GM13976 (cell line): Measurements from ENCODE around the gene MAU2.
"Not testable (repeated sequence)": the region's sequence is repeated elsewhere in the genome, so short reads cannot be mapped to it uniquely, and the experiment has no call there.

Experiments used
- DNase-seq: peaks from one replicate; pipeline ENCODE4 v3.0.0; 2012; ENCODE audit warnings: low spot score
- CTCF ChIP-seq: IDR thresholded peaks from 2 replicates; pipeline ENCODE4 v1.5.1; 2012; ENCODE audit warnings: borderline replicate concordance, mild to moderate bottlenecking; ENCODE audit not compliant: insufficient read depth; ENCODE audit errors: extremely low read depth, missing control alignments, control extremely low read depth
- in situ Hi-C: fragments of 300-500 bp; cut with MboI; formaldehyde crosslinking; loops from one replicate; pipeline ENCODE4 v1.12.0; 2022; ENCODE audit warnings: low sequenced_read_pairs, mixed read lengths, inconsistent platforms; ENCODE audit not compliant: unreplicated experiment

Gene MAU2

GRCh38 chr19:19387108-19387507 is 66.5 kb downstream of the MAU2 start:
- in situ Hi-C loops, result no loop called here
- no peak for TF ChIP-seq CTCF
- no peak for DNase-seq

DNA sequence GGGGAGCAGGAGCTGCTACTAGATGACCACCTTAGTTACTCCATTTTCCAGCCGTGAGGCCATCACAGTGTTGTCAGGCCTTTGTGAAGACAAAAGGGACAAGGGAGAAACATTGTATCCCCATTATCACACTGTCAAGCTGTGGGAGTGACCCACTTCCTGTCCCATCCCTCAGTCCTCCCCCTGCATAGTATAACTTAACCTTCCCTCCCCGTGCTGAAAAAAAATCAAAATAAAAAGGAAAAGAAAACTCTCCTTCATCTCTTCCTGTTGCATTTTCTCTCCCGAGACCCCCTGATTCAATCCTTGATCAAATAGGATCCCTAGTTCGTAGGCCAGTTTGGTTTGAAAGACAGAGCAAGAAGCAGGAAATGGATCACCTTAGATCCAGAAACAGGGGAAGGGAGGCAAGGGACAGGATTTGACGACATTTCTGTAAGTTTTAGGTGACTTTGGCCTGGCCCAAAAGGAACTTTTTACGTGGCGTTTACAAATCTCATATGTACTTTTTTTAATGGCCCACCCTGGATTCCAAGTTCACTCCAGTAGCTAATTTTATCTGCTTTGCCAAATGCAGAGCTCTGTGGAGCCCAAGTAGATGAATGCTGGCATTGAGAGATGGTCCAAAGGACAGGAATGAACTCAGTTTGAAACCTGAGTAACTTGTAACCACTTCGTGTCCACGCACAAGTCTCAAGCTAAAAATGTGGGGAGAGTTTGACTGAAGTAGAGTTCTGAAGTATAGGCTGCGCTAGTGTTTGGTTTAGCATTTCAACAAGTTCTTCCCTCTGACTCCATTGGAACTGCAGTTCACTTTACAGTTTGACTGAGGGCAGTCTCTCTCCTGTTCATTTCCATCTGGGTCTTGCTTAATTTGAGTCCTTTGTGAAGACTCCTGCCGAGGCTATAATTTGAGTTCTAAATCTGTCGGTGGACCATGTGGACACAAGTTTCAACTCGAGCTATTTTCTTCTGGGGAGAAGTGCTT is 68.2 kb downstream of the MAU2 start:
- in situ Hi-C loops, result no loop called here
- DNase-seq, result no peak
- no peak for TF ChIP-seq CTCF

- in situ Hi-C loops, result loop anchor here (10.0 kb wide), 1 partner anchor 95 kb away; no protein-coding TSS in a partner anchor
- DNase-seq, result not testable (repeated sequence)
Observed at GRCh38 chr19:19389683-19390082, 69.1 kb downstream of the MAU2 start.

DNA sequence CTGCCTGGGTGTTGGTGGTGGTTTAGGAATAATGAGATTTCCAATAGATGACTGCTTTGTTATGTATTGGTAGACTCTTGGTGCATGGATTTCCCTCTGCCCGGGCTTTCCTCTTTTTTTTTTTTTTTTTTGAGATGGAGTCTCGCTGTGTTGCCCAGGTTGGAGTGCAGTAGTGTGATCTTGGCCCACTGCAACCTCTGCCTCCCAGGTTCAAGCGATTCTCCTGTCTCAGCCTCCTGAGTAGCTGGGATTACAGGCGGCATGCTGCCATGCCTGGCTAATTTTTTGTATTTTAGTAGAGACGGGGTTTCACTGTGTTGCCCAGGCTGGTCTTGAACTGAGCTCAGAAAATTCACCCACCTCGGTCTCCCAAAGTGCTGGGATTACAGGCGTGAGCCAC is 73.7 kb downstream of the MAU2 start:
- DNase-seq, result not testable (repeated sequence)
- in situ Hi-C loops, result loop anchor here (10.0 kb wide), 1 partner anchor 90 kb away; no protein-coding TSS in a partner anchor

DNA sequence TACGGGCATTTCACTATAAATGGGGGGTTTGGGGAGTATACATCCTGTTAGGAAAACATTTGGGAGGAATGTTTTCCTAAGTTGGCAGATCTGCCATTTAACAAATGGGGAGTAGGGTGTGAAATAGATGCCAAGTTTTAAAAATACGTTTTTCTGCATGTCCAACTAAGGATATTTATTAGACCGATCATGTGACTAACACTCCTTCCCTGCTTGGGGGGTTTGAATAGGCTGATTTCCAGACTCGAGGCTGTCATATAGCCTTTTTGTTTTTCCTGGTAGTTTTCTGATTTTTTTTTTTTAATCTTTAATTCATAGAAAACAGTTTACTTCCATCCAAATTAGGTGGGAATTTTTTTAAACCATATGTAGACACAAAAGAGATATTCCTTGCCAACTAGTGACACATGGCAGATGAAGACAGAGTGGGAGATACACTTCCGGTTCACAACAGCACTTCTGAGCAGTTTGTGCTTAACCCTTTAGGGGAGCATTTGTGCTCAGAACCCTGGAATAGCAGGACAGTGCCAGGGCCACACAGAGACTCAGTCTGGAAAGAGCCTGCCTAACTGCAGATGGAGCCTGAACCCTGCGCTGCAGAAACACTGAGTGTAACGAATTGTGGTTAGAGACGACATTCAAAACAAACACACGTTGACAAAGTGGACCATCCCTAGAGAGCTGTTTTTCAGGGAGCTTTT is 79.3 kb downstream of the MAU2 start:
- no peak for TF ChIP-seq CTCF
- DNase-seq, result no peak
- in situ Hi-C loops, result loop anchor here (10.0 kb wide), 1 partner anchor 85 kb away; no protein-coding TSS in a partner anchor

DNA sequence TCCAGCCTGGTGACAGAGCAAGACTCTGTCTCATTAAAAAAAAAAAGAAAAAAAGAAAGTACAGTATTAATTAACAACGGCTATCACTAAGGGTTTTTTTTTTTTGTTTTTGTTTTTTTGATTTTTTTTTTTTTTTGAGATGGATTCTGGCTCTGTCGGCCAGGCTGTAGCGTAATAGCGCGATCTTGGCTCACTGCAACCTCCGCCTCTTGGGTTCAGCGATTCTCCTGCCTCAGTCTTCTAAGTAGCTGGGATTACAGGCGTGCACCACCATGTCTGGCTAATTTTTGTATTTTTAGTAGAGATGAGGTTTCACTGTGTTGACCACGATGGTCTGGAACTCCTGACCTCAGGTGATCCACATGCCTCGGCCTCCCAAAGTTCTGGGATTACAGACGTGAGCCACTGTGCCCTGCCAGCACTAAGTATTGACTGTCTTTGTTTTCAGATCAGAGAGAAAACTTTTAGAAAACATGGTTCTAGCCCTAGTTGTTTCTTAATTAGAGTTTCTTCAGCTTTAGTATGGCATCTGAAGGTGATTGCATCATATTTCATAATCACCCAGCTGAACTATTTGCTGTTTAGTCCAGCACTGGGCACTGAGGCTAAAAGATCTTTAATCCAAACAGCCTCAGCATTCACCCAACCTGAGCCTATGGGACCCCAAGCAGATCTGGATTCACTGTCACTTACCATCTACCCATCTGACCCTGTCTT is 82.2 kb downstream of the MAU2 start:
- TF ChIP-seq CTCF, result no peak
- in situ Hi-C loops, result no loop called here
- no peak for DNase-seq

DNA sequence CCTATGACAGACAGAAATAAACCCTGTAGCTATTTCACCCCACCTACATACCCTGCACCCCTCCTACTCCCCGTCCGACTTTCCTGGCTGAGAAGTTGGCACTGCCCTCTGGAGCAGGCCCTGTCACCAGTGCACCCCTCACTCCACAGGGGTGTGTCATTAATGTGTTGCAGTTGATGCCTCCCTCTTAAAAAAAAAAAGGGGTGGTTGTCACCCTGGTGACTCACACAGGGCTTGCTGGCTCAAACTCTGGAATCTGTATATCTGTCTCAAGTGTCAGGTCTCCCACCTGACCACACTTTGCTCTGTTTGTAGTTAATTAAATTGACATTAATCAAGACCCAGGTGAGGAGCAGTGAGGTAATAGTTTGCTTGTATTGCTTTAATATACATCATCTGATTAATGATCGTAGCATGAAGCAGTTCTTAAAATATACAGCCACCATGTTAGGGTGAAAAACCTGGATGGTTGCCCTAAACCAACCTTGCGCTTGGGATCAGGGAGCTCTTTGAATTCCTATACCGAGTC is 82.8 kb downstream of the MAU2 start:
- in situ Hi-C loops, result no loop called here
- no peak for DNase-seq
- TF ChIP-seq CTCF, result no peak
